Measurements from ENCODE around the gene TMEM45B.

GRCh38 chr11:129853518-129854231 is 38.0 kb downstream of the TMEM45B start:
- TF ChIP-seq, protein P1, sequence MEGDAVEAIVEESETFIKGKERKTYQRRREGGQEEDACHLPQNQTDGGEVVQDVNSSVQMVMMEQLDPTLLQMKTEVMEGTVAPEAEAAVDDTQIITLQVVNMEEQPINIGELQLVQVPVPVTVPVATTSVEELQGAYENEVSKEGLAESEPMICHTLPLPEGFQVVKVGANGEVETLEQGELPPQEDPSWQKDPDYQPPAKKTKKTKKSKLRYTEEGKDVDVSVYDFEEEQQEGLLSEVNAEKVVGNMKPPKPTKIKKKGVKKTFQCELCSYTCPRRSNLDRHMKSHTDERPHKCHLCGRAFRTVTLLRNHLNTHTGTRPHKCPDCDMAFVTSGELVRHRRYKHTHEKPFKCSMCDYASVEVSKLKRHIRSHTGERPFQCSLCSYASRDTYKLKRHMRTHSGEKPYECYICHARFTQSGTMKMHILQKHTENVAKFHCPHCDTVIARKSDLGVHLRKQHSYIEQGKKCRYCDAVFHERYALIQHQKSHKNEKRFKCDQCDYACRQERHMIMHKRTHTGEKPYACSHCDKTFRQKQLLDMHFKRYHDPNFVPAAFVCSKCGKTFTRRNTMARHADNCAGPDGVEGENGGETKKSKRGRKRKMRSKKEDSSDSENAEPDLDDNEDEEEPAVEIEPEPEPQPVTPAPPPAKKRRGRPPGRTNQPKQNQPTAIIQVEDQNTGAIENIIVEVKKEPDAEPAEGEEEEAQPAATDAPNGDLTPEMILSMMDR (IDR thresholded peaks at IDR 0.05) = no peak
- no peak for TF ChIP-seq POLR2A (IDR thresholded peaks at IDR 0.05)
